ENCODE results near the gene CREG2. TPM values are rescaled to one million over a fixed set of nuclear protein-coding genes. Genes with fewer than 3 reads are reported as not detected.

The CREG2 gene
- total RNA-seq, 3 donors from 2014 or later (not counting 1 experiment from before 2014, with no cell fraction given): not detected

GRCh38 chr2:101344137-101344536 lies 43.2 kb downstream of the CREG2 start:
- no peak overlapping the region for H3K27ac Mint-ChIP-seq
- H3K4me1 Mint-ChIP-seq: peaks cover 14 to 15% of the 10 kb centered on the region in 2 donors
- Histone ChIP-seq H3K27me3 (ENCODE audit: control insufficient read depth, insufficient read depth, low read length) (no peaks in the 10 kb centered on the region), H3K27ac (ENCODE audit: low read length) (no peak overlapping the region), H3K36me3 (ENCODE audit: control insufficient read depth, insufficient read depth, low read length) (no peaks in the 10 kb centered on the region), H3K4me1 (ENCODE audit: control insufficient read depth, insufficient read depth, low read length) (peaks cover 13% of the 10 kb centered on the region), H3K4me3 (ENCODE audit: low read length) (no peak overlapping the region), H3K9me3 (ENCODE audit: control insufficient read depth, insufficient read depth, low read length) (no peaks in the 10 kb centered on the region)
- WGBS (ENCODE audit: insufficient coverage): 73% methylated on average over 5 of the region's 5 CpGs
- no peak overlapping the region for H3K4me3 Mint-ChIP-seq
- intact Hi-C loops (cut with micrococcal nuclease): no loop called here
- DNase-seq (no peak), ATAC-seq (no peak)
- no peaks in the 10 kb centered on the region for H3K9me3 Mint-ChIP-seq
- H3K27me3 Mint-ChIP-seq (ENCODE audit: low read depth in 2 of 2): no peaks in the 10 kb centered on the region
- no peaks in the 10 kb centered on the region for H3K36me3 Mint-ChIP-seq
- TF ChIP-seq CTCF (IDR thresholded peaks at IDR 0.05): no peak

GRCh38 chr2:101342625-101343008 lies 44.7 kb downstream of the CREG2 start:
- no peak overlapping the region for H3K27ac Mint-ChIP-seq
- no peak for ATAC-seq
- intact Hi-C loops (cut with micrococcal nuclease): loop anchor here (2.0 kb wide), 1 partner anchor 330 kb away; no protein-coding TSS in a partner anchor
- no peak for DNase-seq
- Histone ChIP-seq H3K27me3 (ENCODE audit: control insufficient read depth, insufficient read depth, low read length) (no peaks in the 10 kb centered on the region), H3K4me1 (ENCODE audit: control insufficient read depth, insufficient read depth, low read length) (peaks cover 13% of the 10 kb centered on the region), H3K4me3 (ENCODE audit: low read length) (no peak overlapping the region), H3K27ac (ENCODE audit: low read length) (no peak overlapping the region), H3K9me3 (ENCODE audit: control insufficient read depth, insufficient read depth, low read length) (no peaks in the 10 kb centered on the region), H3K36me3 (ENCODE audit: control insufficient read depth, insufficient read depth, low read length) (no peaks in the 10 kb centered on the region)
- no peaks in the 10 kb centered on the region for H3K9me3 Mint-ChIP-seq
- H3K4me1 Mint-ChIP-seq: peaks cover 14 to 15% of the 10 kb centered on the region in 2 donors
- WGBS (ENCODE audit: insufficient coverage): 91% methylated on average over 15 of the region's 15 CpGs
- TF ChIP-seq CTCF (IDR thresholded peaks at IDR 0.05): no peak
- H3K4me3 Mint-ChIP-seq: no peak overlapping the region
- no peaks in the 10 kb centered on the region for H3K36me3 Mint-ChIP-seq
- H3K27me3 Mint-ChIP-seq (ENCODE audit: low read depth in 2 of 2): no peaks in the 10 kb centered on the region

- no peaks in the 10 kb centered on the region for H3K9me3 ChIP-seq (ENCODE audit: control insufficient read depth, insufficient read depth, low read length)
- no peaks in the 10 kb centered on the region for H3K9me3 Mint-ChIP-seq
Observed at GRCh38 chr2:101341901-101342624, 45.2 kb downstream of the CREG2 start.

More at GRCh38 chr2:101341901-101342624, 45.2 kb downstream of the CREG2 start:
- H3K27me3 Mint-ChIP-seq (ENCODE audit: low read depth in 2 of 2): no peaks in the 10 kb centered on the region
- ATAC-seq (peak; percentile 44 to 62 (median 61)), DNase-seq (peak; percentile 66 to 86)
- H3K36me3 ChIP-seq (ENCODE audit: control insufficient read depth, insufficient read depth, low read length): no peaks in the 10 kb centered on the region
- TF ChIP-seq CTCF (IDR thresholded peaks at IDR 0.05): peak; percentile 84
- H3K4me1 Mint-ChIP-seq: peaks cover 14 to 15% of the 10 kb centered on the region in 2 donors
- no peak overlapping the region for H3K4me3 Mint-ChIP-seq
- H3K27me3 ChIP-seq (ENCODE audit: control insufficient read depth, insufficient read depth, low read length): no peaks in the 10 kb centered on the region
- no peak overlapping the region for H3K27ac Mint-ChIP-seq
- H3K27ac ChIP-seq (ENCODE audit: low read length): no peak overlapping the region
- peaks cover 13% of the 10 kb centered on the region for H3K4me1 ChIP-seq (ENCODE audit: control insufficient read depth, insufficient read depth, low read length)
- intact Hi-C loops (cut with micrococcal nuclease): loop anchor here (2.0 kb wide), 1 partner anchor 329 kb away; no protein-coding TSS in a partner anchor
- WGBS (ENCODE audit: insufficient coverage): 59% methylated on average over 21 of the region's 21 CpGs
- no peak overlapping the region for H3K4me3 ChIP-seq (ENCODE audit: low read length)
- no peaks in the 10 kb centered on the region for H3K36me3 Mint-ChIP-seq

All from natural killer cell (primary cell).